GM21515 (cell line): ENCODE results near the gene GRM4.

ENCODE experiments used
- ATAC-seq: cut with Tn5 transposase; IDR thresholded peaks from one replicate; pipeline ENCODE4 v1.9.1; 2021; ENCODE audit not compliant: unreplicated experiment

The GRM4 gene

DNA sequence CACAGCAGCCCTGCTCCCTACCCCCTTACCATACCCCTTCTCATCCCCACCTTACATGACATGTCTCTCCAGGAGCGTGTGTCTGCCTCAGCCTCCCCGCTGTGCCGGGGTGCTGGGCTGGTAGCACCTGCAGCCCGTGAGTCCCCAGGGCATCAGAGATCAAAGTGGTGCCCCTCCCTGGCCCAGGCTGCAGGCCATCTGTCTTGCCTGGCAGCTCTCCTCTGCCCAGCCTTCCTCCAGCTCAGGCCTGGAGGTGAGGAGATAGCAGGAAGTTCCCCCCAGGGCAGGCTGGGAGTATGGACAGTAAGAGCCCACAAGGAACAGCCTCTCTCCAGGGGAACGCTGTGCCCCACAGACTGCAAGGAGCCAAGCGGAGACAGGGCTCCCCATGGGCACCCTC, 35.3 kb downstream of the GRM4 start:
- ATAC-seq, result no peak

DNA sequence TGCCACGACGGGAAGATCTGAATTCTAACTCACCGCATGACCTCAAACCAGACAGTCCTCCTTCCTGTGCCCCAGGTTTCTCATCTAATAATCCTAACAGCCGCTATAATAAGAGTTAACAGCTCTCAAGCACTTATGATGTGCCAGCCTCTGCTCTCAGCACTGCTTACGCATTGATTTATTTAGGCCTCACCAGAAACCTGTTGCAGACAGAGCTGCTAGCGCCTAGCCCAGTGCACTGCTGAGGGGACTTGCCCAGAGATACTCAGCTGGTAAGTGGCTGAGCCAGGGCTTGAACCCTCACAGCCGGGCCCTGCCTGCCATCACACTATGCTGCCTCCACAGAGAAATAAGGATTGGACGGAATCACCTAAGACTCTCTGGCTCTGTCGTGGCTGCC, 37.7 kb downstream of the GRM4 start:
- ATAC-seq, result no peak

DNA sequence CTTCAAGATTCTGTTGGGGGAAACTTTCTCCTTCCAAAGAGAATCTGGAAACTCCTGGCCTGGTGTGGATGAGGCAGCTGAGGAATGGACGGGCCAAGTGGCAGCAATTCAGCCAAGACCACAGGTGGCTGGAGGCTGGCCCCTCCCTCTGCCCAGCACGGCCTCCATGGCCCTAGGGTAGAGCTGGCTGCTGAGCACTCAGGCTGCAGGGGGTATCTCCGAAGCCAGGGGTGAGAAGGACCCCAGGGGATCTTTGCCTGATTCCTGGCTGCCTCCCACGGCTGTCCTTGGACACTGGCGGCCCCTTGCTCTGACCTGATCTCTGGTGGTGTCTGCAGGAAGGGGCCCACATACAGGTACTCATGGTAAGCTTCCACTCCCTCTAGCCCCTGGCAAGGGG, 39.0 kb downstream of the GRM4 start:
- no peak for ATAC-seq

DNA sequence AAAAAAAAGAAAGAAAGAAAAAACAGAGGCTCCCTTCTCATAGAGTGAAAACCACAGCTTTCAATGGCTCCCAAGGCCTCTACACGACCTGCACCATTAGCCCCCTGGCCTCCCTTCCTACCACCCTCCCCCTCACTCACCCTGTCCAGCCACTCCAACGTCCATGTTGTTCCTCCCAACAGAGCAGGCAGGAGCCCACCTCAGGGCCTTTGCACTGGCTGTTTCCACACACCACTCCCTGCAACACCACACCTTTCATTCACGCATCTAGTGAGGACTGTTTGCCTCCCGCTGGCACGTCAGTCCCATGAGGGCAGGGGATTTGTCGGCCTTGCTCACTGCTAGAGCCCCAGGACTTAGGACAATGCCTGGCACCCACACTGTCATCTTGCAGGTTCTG, 39.5 kb downstream of the GRM4 start:
- ATAC-seq, result no peak

DNA sequence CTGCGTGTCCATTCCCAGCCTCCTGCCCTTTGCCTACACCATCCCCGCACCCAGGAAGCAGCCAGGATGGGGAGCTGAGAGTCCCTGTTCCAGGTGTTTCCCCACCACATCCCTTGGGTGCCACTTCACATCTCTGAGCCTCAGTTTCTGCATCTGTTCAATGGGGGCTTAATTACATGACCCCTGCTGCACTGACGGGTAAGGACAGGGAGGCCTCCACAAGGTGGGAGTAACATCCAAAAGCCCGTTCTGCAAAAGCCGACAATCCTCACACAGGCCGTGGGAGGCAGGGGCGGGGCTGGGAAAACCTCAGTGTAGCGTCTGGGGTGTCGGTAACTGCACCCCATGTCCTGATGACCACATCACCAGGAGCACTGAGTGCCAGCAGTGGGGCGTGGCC, 41.3 kb downstream of the GRM4 start:
- ATAC-seq, result no peak

DNA sequence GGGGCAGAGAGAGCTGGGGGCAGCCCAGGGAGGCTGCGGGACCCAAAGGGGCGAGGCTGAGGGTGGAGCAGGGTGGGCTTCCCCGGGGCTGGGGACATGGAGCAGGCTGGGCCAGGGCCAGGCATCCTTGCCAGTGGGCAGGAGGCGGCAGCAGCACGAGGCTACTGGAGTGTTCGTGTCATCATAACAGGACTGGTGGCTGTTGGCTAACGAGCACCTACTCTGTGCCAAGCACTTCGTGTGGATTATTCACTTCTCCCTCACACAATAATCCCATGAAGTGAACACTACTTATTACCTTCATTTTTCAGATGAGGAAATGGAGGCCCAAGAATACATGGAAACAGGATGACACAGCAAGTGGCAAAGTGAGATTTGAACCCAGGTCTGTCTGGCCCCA, 41.7 kb downstream of the GRM4 start:
- no peak for ATAC-seq

DNA sequence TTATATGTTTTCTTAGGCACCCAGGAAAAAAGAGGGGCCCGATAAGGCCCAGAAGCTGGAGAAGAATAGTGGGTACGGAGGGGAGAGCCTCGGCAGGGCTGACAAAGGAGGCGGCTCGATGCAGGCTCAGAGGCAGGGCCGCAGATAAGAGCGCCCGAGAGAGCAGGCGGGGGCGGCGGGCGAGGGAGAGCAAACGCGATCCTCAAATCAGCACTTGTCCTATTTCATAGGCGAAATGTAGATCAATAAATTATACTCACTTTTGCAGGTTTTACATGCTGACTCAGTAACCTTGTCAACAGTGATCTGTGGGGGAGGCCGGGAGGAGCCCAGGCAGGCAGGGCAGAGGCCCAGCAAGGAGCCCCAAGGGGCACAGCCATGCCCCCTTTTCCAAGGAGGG, 42.6 kb downstream of the GRM4 start:
- no peak for ATAC-seq

DNA sequence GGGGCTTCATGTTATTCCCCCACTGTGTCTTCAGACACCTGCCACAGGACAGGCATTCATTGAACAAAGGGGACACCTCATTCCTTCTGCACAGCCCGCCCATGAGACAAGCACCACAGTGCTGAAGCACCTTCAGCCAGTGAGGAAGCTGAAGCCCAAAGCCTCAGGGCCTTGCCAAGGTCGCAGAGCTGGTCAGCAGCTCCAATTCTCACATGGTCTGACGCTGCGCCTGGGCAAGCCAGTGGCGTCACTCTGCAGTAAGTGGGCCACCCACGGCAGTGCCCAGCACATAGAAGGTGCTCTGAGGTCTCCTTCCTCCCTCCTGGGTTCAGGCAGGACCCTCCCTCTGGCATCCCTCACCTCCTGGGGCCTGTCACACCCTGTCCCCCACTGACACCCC, 43.2 kb downstream of the GRM4 start:
- ATAC-seq, result no peak

DNA sequence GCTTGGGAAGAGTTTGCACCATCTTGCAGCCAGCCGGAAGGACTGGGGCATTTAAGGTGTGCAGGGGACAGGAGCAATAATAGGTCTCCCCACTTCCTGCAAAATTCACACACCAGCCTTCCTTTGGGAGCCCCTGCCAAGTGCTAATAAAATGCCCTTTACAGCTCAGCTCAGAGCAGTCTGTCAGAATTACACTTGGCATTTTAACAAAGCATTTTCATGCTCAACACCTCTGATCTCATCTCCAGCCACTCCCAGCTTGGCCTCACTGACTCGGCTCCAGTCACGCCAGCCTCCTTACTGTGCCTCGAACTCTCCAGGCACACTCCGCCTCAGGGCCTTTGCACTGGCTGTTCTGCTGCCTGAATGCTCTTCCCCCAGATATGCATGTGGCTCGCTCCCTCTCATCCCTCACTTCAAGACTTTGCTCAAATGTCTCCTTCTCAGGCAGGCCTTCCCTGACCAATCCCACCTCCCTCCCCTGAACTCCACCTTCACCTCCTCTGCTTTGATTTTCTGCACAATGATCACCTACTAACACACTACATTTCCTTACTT, 43.7 kb downstream of the GRM4 start:
- ATAC-seq, result no peak

DNA sequence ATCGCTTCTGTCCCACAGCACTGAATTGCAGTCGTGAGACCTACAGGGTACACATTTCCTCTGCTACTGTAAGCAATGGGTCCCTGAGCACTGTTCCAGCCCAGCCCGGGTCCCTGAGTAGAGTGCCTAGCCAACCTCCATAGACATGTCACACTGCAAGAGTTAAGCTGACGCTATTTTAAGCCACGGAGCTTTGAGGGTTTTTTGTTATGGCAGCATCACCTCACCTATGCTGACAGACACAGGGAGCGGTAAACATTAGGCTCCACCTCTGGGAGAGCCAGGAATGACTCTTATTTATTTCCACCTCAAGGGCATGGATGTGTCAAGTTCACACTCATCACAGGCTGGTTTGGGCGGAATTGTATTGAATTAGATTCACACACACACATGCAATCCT, 45.1 kb downstream of the GRM4 start:
- ATAC-seq, result no peak

DNA sequence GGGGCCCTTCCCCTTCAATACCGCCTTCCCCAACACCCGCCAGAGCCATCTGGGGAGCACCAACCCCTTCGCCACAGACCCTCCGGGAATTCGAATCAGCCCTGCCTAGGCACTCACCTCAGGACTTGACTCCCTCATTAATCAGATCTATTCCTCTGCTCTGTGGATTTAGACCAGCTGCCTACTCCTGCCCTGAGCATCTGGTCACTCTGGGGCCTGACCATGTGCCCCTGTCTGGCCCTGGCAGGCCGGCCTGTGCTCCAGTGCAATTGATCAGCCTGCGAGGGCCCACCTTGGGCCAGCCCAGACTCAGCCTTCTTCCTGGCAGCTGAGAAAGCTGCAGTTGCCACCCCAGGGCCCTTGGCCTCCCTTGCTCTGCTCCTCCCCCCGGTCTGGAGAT, 46.0 kb downstream of the GRM4 start:
- no peak for ATAC-seq

DNA sequence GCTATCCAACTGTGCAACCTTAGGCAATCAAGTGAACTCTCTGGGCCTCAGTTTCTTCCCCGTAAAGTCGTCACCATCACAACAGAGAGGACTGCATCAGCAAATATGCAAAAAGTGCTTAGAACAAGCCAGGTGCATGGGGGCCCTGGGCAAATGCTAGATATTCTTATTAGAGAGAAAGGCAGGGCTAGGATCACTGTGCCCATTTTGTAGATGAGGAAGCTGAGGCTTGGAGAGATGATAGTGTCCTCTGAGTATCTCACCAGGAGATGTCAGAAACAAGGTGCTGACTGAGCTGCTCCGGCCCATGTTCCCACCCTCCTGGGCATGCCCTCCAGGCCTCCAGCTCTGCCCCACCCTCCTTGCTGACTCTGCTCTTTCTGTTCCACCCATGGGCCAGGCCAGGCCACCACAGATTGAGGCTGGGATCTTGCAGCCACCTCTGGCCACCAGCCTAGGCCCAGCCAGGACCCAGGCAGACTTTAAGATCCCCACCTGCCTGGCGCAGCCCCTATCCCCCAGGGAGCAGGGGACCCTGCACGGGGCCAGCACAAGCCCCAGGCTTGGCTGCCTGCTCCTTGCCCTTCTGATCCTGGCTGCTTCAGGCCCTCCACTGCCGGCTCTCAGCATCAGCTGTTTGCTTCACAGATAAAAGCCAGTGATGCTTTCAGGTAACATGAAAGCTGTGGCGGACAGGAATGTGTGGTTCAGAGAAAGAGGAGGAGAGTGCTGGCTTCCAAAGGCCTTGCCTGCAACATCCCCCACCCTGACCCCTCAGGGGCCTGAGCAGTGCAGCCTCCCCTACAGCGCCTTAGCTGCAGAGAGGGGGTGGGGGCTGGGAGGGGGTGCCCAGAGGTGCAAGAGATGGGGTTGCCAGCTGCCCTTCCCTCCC, 47.6 kb downstream of the GRM4 start:
- ATAC-seq, result no peak

DNA sequence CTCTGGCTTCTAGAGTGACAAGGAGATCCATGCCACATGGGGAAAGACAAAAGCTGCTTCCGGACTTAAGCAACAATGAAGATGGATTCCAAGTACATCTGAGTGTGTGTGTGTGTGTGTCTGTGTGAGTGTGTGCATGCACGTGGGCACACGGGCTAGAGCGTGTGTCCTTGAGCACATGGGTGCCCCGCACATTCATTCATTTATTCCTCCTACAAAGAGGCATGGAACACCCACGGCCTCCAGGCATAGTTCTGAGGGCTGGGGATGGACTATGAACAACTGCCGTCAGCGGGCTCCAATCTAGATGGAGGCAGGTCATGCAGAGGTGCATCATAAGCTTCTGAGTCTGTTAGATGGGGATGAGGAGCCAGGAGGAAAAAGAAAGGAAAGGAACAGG, 49.1 kb downstream of the GRM4 start:
- ATAC-seq, result no peak

DNA sequence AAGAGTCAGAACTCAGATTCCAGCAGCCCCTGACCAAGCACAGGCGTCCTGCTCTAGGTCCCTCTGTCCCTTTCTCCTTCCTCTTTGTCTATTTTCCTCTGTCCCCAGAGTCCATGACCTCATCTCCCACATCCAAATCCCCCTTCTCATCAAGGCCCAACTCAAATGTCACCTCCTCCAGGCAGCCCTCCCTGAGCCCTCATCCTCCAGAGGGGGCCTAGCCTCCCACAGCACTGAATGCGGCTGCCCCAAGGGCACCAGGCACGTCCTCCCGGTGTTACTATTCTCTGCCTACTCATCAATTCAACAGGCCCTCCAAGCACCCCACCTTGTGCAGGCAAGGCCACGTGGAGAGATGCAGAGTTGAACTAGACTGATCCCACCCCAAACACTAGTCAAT, 49.7 kb downstream of the GRM4 start:
- no peak for ATAC-seq

DNA sequence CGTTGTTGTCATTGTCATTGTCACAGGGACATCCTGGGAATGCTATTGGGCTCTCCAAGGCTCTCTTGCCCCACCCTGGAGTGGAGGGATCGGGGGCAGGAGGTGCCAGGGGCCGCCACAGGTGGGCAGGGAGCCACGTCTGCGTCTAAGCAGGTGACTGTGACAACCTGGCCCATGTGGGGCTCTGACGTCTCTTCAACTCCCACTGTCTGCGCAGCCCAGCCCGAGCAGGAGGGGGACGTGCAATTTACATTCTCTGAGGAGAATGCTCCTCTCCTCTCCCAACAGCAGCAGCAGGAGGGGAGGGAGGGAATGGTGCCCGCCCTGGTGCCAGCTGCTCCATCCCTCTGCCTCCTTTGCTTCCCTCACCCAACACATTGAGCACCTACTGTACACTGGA, 50.1 kb downstream of the GRM4 start:
- no peak for ATAC-seq

DNA sequence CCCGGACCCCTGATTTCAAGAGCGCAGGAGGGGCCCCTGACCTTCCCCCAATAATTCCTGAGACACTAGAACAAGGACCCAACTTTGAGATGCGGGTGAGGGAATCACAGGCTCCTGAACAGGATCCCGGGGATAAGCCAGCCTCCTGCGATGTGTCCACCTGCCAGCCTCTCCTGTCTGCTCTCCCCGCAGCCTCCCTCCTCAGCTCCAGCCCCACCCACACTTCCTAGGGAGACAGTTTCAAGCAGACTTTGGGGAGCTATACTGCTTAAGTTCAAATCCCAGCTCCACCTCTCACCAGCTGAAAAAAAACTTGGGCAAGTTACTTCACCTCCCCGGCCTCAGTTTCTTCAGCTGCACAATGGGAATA, 50.8 kb downstream of the GRM4 start:
- ATAC-seq, result no peak

DNA sequence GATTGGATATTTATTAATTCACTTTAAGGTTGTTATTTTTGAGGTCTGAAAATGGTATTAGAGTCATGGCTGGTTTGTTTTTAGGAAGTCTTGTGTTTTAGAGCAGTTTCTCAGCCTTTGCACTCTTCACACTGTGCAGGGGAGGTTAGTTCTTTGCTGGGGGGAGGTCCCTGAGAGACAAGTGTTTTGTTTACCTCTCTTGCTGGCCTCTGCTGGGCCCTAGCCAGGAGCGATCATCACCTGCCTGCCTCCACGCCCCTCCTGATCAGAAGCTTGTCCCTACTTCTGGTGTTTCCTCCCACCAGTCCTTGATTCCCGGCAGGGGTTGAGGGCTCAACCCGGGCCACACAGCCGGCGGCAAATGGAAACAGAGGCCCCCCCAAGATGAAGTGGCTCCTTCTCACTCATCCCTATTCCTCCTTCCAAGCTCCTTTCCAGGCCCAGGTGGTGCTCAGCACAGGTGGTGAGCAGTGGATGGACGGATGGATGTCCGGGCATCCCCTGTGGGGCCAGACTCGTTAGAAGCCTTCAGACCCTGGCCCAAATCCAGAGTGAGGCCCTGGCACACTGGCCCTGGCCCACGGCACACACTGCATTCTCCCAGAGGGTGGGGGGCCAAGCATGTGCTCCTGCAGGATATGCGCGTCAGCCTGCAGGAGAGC, 51.3 kb downstream of the GRM4 start:
- no peak for ATAC-seq

DNA sequence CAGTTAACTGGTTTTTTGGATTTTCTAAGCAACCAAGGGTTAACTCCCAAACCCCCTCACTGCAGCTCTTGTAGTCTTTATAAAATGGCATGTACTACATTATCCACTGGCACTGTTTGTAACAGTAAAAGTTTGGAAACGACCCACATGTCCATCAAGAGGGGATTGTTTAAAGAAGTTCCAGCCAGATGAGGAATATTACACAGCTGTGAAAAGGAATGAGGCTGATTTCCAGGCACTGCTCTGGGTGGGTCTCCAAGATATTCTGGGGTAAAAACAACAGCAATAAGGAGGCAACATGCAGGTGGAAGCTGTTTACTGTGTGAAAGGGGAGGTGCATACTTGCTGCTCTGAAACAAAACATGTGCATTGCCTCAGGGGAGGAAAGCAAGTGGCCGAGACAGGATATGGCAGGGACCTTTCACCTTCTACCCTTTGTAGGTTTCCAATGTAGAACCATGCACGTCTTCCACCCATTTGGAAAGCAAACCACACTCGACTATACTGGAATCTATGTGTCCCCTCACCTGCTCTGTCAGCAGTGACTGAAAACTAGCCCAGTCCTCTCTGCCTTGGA, 51.9 kb downstream of the GRM4 start:
- ATAC-seq, result no peak

DNA sequence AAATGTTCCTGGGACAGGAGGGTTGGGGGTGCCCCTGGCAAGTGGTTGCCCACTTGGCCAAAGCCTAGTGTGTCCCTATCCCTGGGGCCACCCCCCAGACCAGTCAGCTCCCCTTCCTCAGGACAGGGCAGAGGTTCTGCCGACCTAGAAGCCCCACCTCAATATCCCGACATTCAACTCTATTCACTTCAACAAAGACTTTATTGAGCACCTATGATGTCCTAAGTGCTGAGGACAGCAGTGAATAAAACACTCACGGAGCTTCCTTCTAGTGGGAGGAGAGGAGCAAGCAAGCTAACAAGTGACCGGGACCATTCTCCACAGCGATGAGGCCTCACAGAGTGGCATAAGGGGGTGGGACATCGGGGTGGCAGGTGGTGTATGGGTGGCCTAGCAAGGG, 52.7 kb downstream of the GRM4 start:
- ATAC-seq, result no peak

DNA sequence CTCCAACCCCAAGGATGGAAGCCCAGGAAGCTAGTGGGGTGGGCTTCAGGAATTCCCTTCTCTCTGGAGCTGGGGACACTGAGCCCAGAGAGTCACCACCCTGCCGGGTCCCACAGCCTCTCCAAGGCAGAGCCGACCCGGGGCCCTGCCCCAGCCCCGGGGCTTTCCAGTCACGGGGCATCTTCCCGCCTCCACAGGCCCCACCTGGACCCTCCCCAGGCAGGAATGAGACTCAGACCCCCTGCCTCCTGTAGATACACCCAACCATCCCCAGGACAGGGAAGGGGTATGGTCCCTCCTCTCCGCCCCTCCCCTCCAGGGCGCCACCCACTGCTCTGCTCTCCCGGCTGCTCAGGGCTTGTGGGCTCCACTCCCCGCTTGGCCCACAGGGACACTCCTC, 53.3 kb downstream of the GRM4 start:
- ATAC-seq, result no peak

DNA sequence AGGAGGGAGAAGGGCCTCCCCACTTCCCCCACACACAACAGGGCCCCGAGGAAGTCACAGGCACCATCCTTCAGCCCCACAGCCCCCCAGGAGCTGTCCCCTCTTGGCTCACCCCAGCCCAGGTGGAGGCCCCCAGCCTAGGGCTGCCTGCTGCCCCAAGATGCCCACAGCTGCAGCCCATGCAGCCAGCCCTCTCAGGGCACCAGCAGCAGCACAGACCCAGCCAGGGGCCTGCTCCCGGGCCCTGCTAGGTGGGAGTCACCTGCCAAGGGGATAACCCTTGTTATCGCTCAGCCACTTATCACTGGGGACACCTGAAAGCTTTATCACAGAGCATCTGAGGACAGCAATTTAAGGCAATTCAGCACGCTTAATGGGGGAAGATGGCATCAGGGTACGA, 55.0 kb downstream of the GRM4 start:
- no peak for ATAC-seq

DNA sequence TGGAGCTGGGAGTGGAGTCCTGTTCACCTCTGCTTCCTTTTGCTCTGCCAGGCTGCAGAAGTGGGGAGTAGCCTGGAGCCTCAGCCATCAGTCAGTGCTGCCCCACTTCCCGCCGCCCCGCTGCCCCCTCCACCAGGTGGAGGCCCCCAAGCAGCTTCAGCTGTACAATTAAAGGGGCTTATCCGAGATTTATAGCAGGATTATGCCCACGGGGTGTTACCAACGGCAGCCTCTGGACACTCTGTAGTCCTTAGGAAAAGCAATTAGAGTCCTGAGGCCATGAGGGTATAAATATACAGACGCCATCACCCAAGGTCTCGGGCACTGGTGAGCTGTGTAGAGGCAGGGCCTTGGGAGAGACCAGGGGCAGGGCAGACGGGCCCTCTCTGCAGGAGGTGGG, 55.4 kb downstream of the GRM4 start:
- no peak for ATAC-seq
